Testis (tissue), 2 donors: ENCODE measurements around the gene AGAP1.

Experiments used
- POLR2A ChIP-seq: fragments of 450-650 bp; IDR thresholded peaks from one replicate; pipeline ENCODE4 v1.6.1; 2017; ENCODE audit warnings: antibody characterized with exemption, mild to moderate bottlenecking, moderate library complexity
- TF ChIP-seq, protein P1 (sequence below), 3 experiments: fragments of 450-650 bp in 2 of 3; fragments of 200-600 bp in 1 of 3; sonication (generic) in 1 of 3; IDR thresholded peaks; one replicate each; pipeline ENCODE4 v1.5.1; 2016 to 2019; ENCODE audit warnings: antibody characterized with exemption in 3 of 3, mild to moderate bottlenecking in 2 of 3, moderate library complexity in 1 of 3

DNA sequence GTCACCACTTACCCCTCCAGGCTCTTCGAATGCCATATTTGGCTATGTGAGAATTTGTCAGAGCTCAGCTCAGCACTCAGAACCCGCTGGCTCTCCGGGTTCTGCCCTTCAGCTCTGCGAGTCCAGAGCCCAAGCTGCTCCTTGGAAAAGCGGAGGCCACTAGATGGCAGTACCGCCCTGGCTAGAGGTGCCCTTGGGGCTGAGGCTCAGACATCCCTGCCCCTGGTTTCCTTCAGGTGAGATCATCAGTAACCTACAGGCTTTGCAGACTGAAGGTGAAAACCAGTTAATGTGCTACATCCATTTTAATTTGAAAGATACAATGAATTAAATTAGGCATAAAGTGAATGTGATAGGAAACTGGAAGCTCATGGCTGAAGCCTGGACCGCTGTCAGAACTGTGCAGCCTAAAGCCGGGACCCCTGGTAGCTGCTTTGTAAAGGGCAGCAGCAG, 285.6 kb downstream of the AGAP1 start:
- TF ChIP-seq, protein P1, sequence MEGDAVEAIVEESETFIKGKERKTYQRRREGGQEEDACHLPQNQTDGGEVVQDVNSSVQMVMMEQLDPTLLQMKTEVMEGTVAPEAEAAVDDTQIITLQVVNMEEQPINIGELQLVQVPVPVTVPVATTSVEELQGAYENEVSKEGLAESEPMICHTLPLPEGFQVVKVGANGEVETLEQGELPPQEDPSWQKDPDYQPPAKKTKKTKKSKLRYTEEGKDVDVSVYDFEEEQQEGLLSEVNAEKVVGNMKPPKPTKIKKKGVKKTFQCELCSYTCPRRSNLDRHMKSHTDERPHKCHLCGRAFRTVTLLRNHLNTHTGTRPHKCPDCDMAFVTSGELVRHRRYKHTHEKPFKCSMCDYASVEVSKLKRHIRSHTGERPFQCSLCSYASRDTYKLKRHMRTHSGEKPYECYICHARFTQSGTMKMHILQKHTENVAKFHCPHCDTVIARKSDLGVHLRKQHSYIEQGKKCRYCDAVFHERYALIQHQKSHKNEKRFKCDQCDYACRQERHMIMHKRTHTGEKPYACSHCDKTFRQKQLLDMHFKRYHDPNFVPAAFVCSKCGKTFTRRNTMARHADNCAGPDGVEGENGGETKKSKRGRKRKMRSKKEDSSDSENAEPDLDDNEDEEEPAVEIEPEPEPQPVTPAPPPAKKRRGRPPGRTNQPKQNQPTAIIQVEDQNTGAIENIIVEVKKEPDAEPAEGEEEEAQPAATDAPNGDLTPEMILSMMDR (IDR thresholded peaks at IDR 0.05), result peak in 2 of 3 experiments; percentile 47 to 74
- TF ChIP-seq POLR2A, result no peak
